Measurements from ENCODE around the gene STIM1.

- TF ChIP-seq CTCF (IDR thresholded peaks at IDR 0.05): no peak
- TF ChIP-seq POLR2A (IDR thresholded peaks at IDR 0.05): no peak
These were observed 47.9 kb downstream of the STIM1 start for GRCh38 chr11:3903207-3903896.

All from Peyer's patch (tissue), 4 donors.